Muscle layer of colon (tissue), 2 donors: ENCODE results near the gene ANKS1B.

Experiments used
- H3K27ac ChIP-seq: one replicate; pipeline ENCODE4 v1.7.0; 2013; ENCODE audit warnings: low read depth, mild to moderate bottlenecking, low read length, moderate library complexity
- H3K27me3 ChIP-seq, 2 donors: one replicate each; pipeline ENCODE4 v1.7.0; 2013; ENCODE audit warnings: low read length in 2 of 2, mild to moderate bottlenecking in 2 of 2; ENCODE audit not compliant: insufficient read depth in 2 of 2, control insufficient read depth in 1 of 2
- H3K36me3 ChIP-seq: one replicate; pipeline ENCODE4 v1.7.0; 2013; ENCODE audit warnings: mild to moderate bottlenecking, low read length; ENCODE audit not compliant: insufficient read depth
- H3K4me1 ChIP-seq: one replicate; pipeline ENCODE4 v1.7.0; 2013; ENCODE audit warnings: mild to moderate bottlenecking, low read length; ENCODE audit not compliant: insufficient read depth
- H3K4me3 ChIP-seq, 2 donors: one replicate each; pipeline ENCODE4 v1.7.0; 2013; ENCODE audit warnings: low read length in 2 of 2, low read depth in 1 of 2, mild to moderate bottlenecking in 1 of 2, moderate library complexity in 1 of 2
- H3K9ac ChIP-seq: one replicate; pipeline ENCODE4 v1.7.0; 2013; ENCODE audit warnings: low read length
- H3K9me3 ChIP-seq: one replicate; pipeline ENCODE4 v1.7.0; 2013; ENCODE audit warnings: mild to moderate bottlenecking, low read length
- donor health status: abdominal sarcoma.
- donor health status: Adenocarcinoma of cecum.

The ANKS1B gene

GRCh38 chr12:99133401-99133800 is 851.3 kb downstream of the ANKS1B start:
- no peaks in the 10 kb centered on the region for H3K27me3 ChIP-seq
- H3K4me1 ChIP-seq: no peaks in the 10 kb centered on the region
- H3K9me3 ChIP-seq: no peaks in the 10 kb centered on the region
- H3K4me3 ChIP-seq: no peak overlapping the region
- no peaks in the 10 kb centered on the region for H3K36me3 ChIP-seq
- H3K9ac ChIP-seq: no peak overlapping the region
- no peak overlapping the region for H3K27ac ChIP-seq

- H3K9me3 ChIP-seq: no peaks in the 10 kb centered on the region
Observed at GRCh38 chr12:99131751-99132199, 853.0 kb downstream of the ANKS1B start.

GRCh38 chr12:99130808-99131553 is 853.8 kb downstream of the ANKS1B start:
- no peak overlapping the region for H3K4me3 ChIP-seq

More at GRCh38 chr12:99131751-99132199, 853.0 kb downstream of the ANKS1B start:
- Histone ChIP-seq H3K4me3 (no peak overlapping the region), H3K4me1 (no peaks in the 10 kb centered on the region), H3K36me3 (no peaks in the 10 kb centered on the region), H3K27ac (no peak overlapping the region), H3K27me3 (no peaks in the 10 kb centered on the region), H3K9ac (no peak overlapping the region)

DNA sequence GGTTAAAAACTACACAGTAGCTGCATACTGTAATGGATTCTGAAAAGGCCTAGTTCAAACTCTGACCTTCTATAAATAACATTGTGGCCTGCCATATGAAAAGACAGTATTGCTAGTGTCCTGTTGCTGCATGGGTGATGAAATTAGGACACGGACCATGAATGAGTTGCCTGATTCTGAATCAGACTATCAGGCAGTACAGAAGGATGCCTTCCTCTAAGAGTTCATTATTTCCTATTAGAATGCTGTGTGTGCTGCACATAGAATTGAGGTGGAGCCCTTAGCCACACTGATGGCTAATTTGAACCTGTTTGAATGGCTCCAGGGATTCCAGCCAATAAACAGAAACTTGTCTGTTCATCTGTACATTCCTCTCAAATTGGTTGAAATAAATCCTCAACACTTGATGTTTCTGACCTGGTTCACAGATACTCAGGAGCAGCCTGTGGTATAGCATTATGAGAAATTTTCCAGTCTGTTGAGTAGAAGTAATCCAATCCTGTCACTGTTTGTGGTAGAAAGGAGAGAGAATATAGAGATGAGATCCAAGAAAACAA is 856.4 kb downstream of the ANKS1B start:
- H3K4me3 ChIP-seq: no peak overlapping the region
- no peaks in the 10 kb centered on the region for H3K9me3 ChIP-seq
- no peaks in the 10 kb centered on the region for H3K27me3 ChIP-seq
- H3K4me1 ChIP-seq: no peaks in the 10 kb centered on the region
- H3K27ac ChIP-seq: no peak overlapping the region
- no peak overlapping the region for H3K9ac ChIP-seq
- H3K36me3 ChIP-seq: no peaks in the 10 kb centered on the region

More at GRCh38 chr12:99130808-99131553, 853.8 kb downstream of the ANKS1B start:
- Histone ChIP-seq H3K9ac (no peak overlapping the region), H3K9me3 (no peaks in the 10 kb centered on the region), H3K27me3 (no peaks in the 10 kb centered on the region), H3K27ac (no peak overlapping the region), H3K4me1 (no peaks in the 10 kb centered on the region), H3K36me3 (no peaks in the 10 kb centered on the region)

- no peaks in the 10 kb centered on the region for H3K4me1 ChIP-seq
- H3K4me3 ChIP-seq: no peak overlapping the region
- H3K36me3 ChIP-seq: no peaks in the 10 kb centered on the region
- no peak overlapping the region for H3K27ac ChIP-seq
- no peak overlapping the region for H3K9ac ChIP-seq
- no peaks in the 10 kb centered on the region for H3K9me3 ChIP-seq
- no peaks in the 10 kb centered on the region for H3K27me3 ChIP-seq
Observed at GRCh38 chr12:99122959-99123358, 861.8 kb downstream of the ANKS1B start.

GRCh38 chr12:99122496-99122895 is 862.2 kb downstream of the ANKS1B start:
- Histone ChIP-seq H3K36me3 (no peaks in the 10 kb centered on the region), H3K4me3 (no peak overlapping the region), H3K27ac (no peak overlapping the region), H3K9me3 (no peaks in the 10 kb centered on the region), H3K27me3 (no peaks in the 10 kb centered on the region), H3K9ac (no peak overlapping the region), H3K4me1 (no peaks in the 10 kb centered on the region)

DNA sequence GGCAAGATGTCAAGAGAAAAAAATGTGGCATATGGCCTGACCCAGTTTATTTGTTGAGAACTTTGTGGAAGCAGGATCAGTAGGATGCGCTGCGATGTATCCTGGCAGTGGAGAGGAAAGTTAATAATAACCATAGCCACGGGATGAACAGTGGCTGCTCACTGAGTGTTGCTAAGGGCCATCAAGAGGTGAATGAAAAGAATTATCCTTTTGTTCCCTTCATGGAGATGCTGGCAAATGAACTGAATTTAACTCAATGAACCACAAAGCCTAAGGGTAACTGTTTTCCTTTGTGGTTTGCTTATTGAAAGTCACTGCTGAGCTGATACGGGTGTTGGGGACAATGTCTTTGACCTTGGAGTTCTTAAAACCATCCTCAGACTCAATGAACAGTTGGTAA is 863.2 kb downstream of the ANKS1B start:
- H3K36me3 ChIP-seq: no peaks in the 10 kb centered on the region
- no peaks in the 10 kb centered on the region for H3K4me1 ChIP-seq
- no peak overlapping the region for H3K27ac ChIP-seq
- H3K9me3 ChIP-seq: no peaks in the 10 kb centered on the region
- H3K9ac ChIP-seq: no peak overlapping the region
- no peak overlapping the region for H3K4me3 ChIP-seq
- no peaks in the 10 kb centered on the region for H3K27me3 ChIP-seq

DNA sequence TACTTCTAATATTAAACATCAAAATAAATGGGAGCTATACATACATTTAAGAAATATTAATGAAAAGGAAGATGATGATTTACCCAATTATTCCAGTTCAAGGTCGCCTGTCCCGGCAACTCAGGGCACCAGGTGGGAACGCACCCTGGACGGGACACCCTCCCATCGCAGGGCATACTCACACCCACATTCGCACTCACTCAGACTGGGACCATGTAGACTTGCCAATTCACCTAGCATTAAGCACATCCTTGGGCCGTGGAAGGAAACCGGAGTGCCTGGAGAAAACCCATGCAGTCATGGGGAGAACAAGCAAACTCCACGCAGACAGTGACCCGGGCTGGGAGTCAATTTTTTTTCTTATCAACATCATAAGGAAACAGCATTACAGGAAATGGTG is 864.8 kb downstream of the ANKS1B start:
- no peaks in the 10 kb centered on the region for H3K27me3 ChIP-seq
- no peaks in the 10 kb centered on the region for H3K36me3 ChIP-seq
- H3K9ac ChIP-seq: no peak overlapping the region
- H3K4me1 ChIP-seq: no peaks in the 10 kb centered on the region
- no peak overlapping the region for H3K27ac ChIP-seq
- no peaks in the 10 kb centered on the region for H3K9me3 ChIP-seq
- no peak overlapping the region for H3K4me3 ChIP-seq

DNA sequence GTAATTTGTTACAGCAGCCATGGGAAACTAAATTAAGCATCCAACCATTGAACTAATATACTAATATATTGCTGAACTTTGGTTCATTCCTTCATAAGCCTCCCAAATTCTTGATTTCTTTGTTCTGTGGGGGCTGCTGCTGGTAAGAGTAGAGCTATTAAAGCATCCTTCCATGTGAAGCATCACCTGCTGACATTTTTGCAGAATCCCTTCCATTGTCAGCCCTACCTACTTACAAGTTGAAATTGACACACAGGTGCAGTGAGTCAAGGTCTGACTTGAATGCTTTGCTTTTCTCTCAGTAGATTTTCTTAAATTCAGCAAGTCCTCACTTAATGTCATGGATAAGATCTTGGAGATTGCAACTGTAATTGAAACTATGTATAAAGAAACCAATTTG is 865.3 kb downstream of the ANKS1B start:
- Histone ChIP-seq H3K9ac (no peak overlapping the region), H3K36me3 (no peaks in the 10 kb centered on the region), H3K27ac (no peak overlapping the region), H3K27me3 (no peaks in the 10 kb centered on the region), H3K4me3 (no peak overlapping the region), H3K9me3 (no peaks in the 10 kb centered on the region), H3K4me1 (no peaks in the 10 kb centered on the region)

- H3K4me1 ChIP-seq: no peaks in the 10 kb centered on the region
- no peak overlapping the region for H3K27ac ChIP-seq
- H3K36me3 ChIP-seq: no peaks in the 10 kb centered on the region
- no peaks in the 10 kb centered on the region for H3K27me3 ChIP-seq
- H3K9me3 ChIP-seq: no peaks in the 10 kb centered on the region
- no peak overlapping the region for H3K4me3 ChIP-seq
- no peak overlapping the region for H3K9ac ChIP-seq
Observed at GRCh38 chr12:99111600-99111999, 873.1 kb downstream of the ANKS1B start.

DNA sequence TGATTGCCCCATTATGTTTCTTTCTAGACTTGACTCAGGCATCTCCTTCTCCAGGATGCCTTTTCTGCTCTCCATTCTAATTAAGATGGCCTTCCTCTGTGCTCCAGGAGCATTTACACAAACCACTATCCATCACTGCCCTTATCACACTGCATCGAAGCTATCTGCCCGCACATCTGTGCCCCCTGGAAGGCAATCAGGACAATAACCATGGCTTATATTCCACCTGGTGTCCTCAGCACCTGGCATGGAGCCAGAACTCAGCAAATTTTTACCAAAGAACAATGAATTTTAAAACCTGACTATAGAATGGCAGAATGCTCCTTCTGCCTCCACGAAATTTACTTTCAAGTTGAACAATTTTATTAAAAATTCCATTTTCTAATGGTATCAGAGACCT is 873.9 kb downstream of the ANKS1B start:
- H3K27me3 ChIP-seq: no peaks in the 10 kb centered on the region
- no peaks in the 10 kb centered on the region for H3K36me3 ChIP-seq
- H3K9me3 ChIP-seq: no peaks in the 10 kb centered on the region
- no peak overlapping the region for H3K27ac ChIP-seq
- no peak overlapping the region for H3K4me3 ChIP-seq
- no peak overlapping the region for H3K9ac ChIP-seq
- H3K4me1 ChIP-seq: no peaks in the 10 kb centered on the region

DNA sequence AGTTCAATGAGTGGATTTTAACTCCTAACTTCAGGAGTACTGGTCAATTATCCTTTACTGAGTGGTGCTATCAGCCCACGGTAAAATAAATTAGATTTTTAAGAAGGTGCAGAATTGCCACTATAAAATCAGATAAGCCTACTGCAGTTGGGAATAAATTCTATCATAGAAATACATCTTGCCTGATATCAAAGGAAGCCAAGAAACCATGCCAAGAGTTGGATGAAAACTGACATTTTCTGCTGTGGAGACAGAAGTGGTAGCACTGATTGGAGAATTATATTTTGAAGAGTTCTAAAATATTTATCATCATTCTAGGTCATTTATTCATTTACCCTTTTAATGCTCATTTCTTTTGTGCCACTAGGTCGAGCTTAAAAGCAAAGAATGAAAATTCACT is 874.5 kb downstream of the ANKS1B start:
- Histone ChIP-seq H3K36me3 (no peaks in the 10 kb centered on the region), H3K4me1 (no peaks in the 10 kb centered on the region), H3K27me3 (no peaks in the 10 kb centered on the region), H3K4me3 (no peak overlapping the region), H3K9ac (no peak overlapping the region), H3K9me3 (no peaks in the 10 kb centered on the region), H3K27ac (no peak overlapping the region)
